Neural progenitor cell (in vitro differentiated cells): ENCODE measurements around the gene SEMA7A. TPM values are rescaled to one million over a fixed set of nuclear protein-coding genes. Genes with fewer than 3 reads are reported as not detected.
A peak's percentile ranks its signal among the peaks of the same experiment; 100 is the strongest.

Experiments used
- DNase-seq: peaks from one replicate; pipeline ENCODE4 v3.0.0-alpha.2; 2016; ENCODE audit warnings: low spot score
- H2AFZ ChIP-seq: fragments of 200-600 bp; sonication (generic); replicated peaks from 2 replicates; pipeline ENCODE4 v1.6.1; 2016; ENCODE audit warnings: antibody characterized with exemption
- H3F3A ChIP-seq: fragments of 200-600 bp; sonication (generic); 2 replicates; pipeline ENCODE4 v1.6.1; 2016; ENCODE audit warnings: antibody characterized with exemption, low read depth
- H3K27ac ChIP-seq: fragments of 200-600 bp; sonication (generic); 2 replicates; pipeline ENCODE4 v1.5.1; 2016; ENCODE audit warnings: mild to moderate bottlenecking
- H3K27me3 ChIP-seq: fragments of 200-600 bp; sonication (generic); 2 replicates; pipeline ENCODE4 v1.6.1; 2016; ENCODE audit warnings: mild to moderate bottlenecking, moderate library complexity
- H3K36me3 ChIP-seq: fragments of 200-600 bp; sonication (generic); 2 replicates; pipeline ENCODE4 v1.5.1; 2016
- H3K4me1 ChIP-seq: fragments of 200-600 bp; sonication (generic); 2 replicates; pipeline ENCODE4 v1.6.1; 2016; ENCODE audit warnings: mixed run types
- H3K4me2 ChIP-seq: fragments of 200-600 bp; sonication (generic); 2 replicates; pipeline ENCODE4 v1.6.1; 2016
- H3K4me3 ChIP-seq: fragments of 200-600 bp; sonication (generic); 2 replicates; pipeline ENCODE4 v1.5.1; 2016
- H3K79me2 ChIP-seq: fragments of 200-600 bp; sonication (generic); 2 replicates; pipeline ENCODE4 v1.6.1; 2016; ENCODE audit warnings: low read depth
- H3K9ac ChIP-seq: fragments of 200-600 bp; sonication (generic); 2 replicates; pipeline ENCODE4 v1.6.1; 2016
- H3K9me3 ChIP-seq: fragments of 200-600 bp; sonication (generic); 2 replicates; pipeline ENCODE4 v1.5.1; 2016; ENCODE audit warnings: low read depth
- H4K20me1 ChIP-seq: fragments of 200-600 bp; sonication (generic); 2 replicates; pipeline ENCODE4 v1.6.1; 2016; ENCODE audit warnings: low read depth
- H3K27ac Mint-ChIP-seq: 3 replicates; pipeline ENCODE4 v1.8.0; 2021; ENCODE audit warnings: mixed read lengths
- H3K27me3 Mint-ChIP-seq: 2 replicates; pipeline ENCODE4 v1.8.0; 2022; ENCODE audit warnings: low read depth, mild to moderate bottlenecking, inconsistent platforms, moderate library complexity, mixed read lengths; ENCODE audit not compliant: insufficient read depth
- H3K36me3 Mint-ChIP-seq: 3 replicates; pipeline ENCODE4 v1.8.0; 2021; ENCODE audit warnings: mixed read lengths
- H3K4me1 Mint-ChIP-seq: 3 replicates; pipeline ENCODE4 v1.8.0; 2021; ENCODE audit warnings: mixed read lengths
- H3K4me3 Mint-ChIP-seq: 3 replicates; pipeline ENCODE4 v1.8.0; 2021; ENCODE audit warnings: mild to moderate bottlenecking, moderate library complexity, mixed read lengths
- H3K9me3 Mint-ChIP-seq: 3 replicates; pipeline ENCODE4 v1.8.0; 2020; ENCODE audit warnings: mixed read lengths
- CTCF ChIP-seq: fragments of 200-600 bp; sonication (generic); IDR thresholded peaks from 2 replicates; pipeline ENCODE4 v1.5.1; 2017; ENCODE audit warnings: antibody characterized with exemption, mild to moderate bottlenecking
- EZH2 ChIP-seq: fragments of 200-600 bp; sonication (generic); IDR thresholded peaks from 2 replicates; pipeline ENCODE4 v1.6.1; 2017; ENCODE audit warnings: antibody characterized with exemption, mild to moderate bottlenecking, moderate library complexity
- EZH2phosphoT487 ChIP-seq: fragments of 200-600 bp; sonication (generic); IDR thresholded peaks from 2 replicates; pipeline ENCODE4 v1.6.1; 2017; ENCODE audit warnings: antibody characterized with exemption
- total RNA-seq: library from RNA; depleted of rRNA; stranded (reverse); fragments of >200 nt; gene quantifications from 2 replicates; pipeline ENCODE4 v1.2.3, GENCODE V29; 2015; ENCODE audit warnings: low replicate concordance

SEMA7A gene
- total RNA-seq, 1 donor from 2014 or later, result 3.5 TPM

- Mint-ChIP-seq H3K4me1 (peaks cover 23% of the 10 kb centered on the region), H3K36me3 (no peaks in the 10 kb centered on the region), H3K9me3 (no peaks in the 10 kb centered on the region), H3K27ac (no peak overlapping the region), H3K4me3 (peak overlapping the region; percentile 2), H3K27me3 (peaks cover 12% of the 10 kb centered on the region)
- Histone ChIP-seq H3K4me3 (no peak overlapping the region), H3K27me3 (peaks cover 25% of the 10 kb centered on the region), H3K4me1 (peaks cover 19% of the 10 kb centered on the region), H3K4me2 (no peak overlapping the region), H3K36me3 (no peaks in the 10 kb centered on the region), H3K79me2 (no peaks in the 10 kb centered on the region), H3K9ac (no peak overlapping the region), H3F3A (no peaks in the 10 kb centered on the region), H2AFZ (no peak overlapping the region), H4K20me1 (no peaks in the 10 kb centered on the region), H3K27ac (no peak overlapping the region), H3K9me3 (no peaks in the 10 kb centered on the region)
- TF ChIP-seq CTCF (no peak), EZH2phosphoT487 (no peak), EZH2 (no peak)
- DNase-seq, result no peak
Observed at GRCh38 chr15:74438206-74438605, 4.4 kb upstream of the SEMA7A start.

GRCh38 chr15:74434263-74435136 is 742 bp upstream of the SEMA7A start:
- H3K9me3 ChIP-seq, result no peaks in the 10 kb centered on the region
- peak overlapping the region; percentile 78 for H3K4me3 ChIP-seq
- no peaks in the 10 kb centered on the region for H3K36me3 ChIP-seq
- Mint-ChIP-seq H3K9me3 (no peaks in the 10 kb centered on the region), H3K4me3 (peak overlapping the region; percentile 84), H3K4me1 (peaks cover 30% of the 10 kb centered on the region), H3K27me3 (peaks cover 17% of the 10 kb centered on the region), H3K27ac (peak overlapping the region; percentile 66), H3K36me3 (no peaks in the 10 kb centered on the region)
- peaks cover 49% of the 10 kb centered on the region for H3K27me3 ChIP-seq
- peaks cover 8% of the 10 kb centered on the region for H3F3A ChIP-seq
- H3K27ac ChIP-seq, result no peak overlapping the region
- peaks cover 27% of the 10 kb centered on the region for H4K20me1 ChIP-seq
- H3K4me1 ChIP-seq, result peaks cover 13% of the 10 kb centered on the region
- DNase-seq, result peak; percentile 34
- peaks cover 4% of the 10 kb centered on the region for H3K79me2 ChIP-seq
- no peak overlapping the region for H3K9ac ChIP-seq
- H3K4me2 ChIP-seq, result peak overlapping the region; percentile 98
- peak overlapping the region; percentile 74 for H2AFZ ChIP-seq
- no peak for TF ChIP-seq CTCF
- TF ChIP-seq EZH2, result no peak
- TF ChIP-seq EZH2phosphoT487, result no peak

- Histone ChIP-seq H3K4me3 (peak overlapping the region; percentile 78), H3K36me3 (no peaks in the 10 kb centered on the region), H3K9me3 (no peaks in the 10 kb centered on the region), H3K79me2 (peaks cover 4% of the 10 kb centered on the region), H4K20me1 (peaks cover 32% of the 10 kb centered on the region), H2AFZ (peak overlapping the region; percentile 53), H3K27me3 (peaks cover 49% of the 10 kb centered on the region), H3K4me2 (peak overlapping the region; percentile 98), H3K27ac (no peak overlapping the region), H3K9ac (no peak overlapping the region), H3K4me1 (peaks cover 13% of the 10 kb centered on the region), H3F3A (peaks cover 8% of the 10 kb centered on the region)
- Mint-ChIP-seq H3K27me3 (peaks cover 14% of the 10 kb centered on the region), H3K36me3 (no peaks in the 10 kb centered on the region), H3K9me3 (no peaks in the 10 kb centered on the region), H3K4me1 (peaks cover 34% of the 10 kb centered on the region), H3K4me3 (peak overlapping the region; percentile 84), H3K27ac (no peak overlapping the region)
- DNase-seq, result peak; percentile 49
- TF ChIP-seq EZH2phosphoT487, result no peak
- TF ChIP-seq EZH2, result peak; percentile 69
- no peak for TF ChIP-seq CTCF
Observed at GRCh38 chr15:74432968-74433591, 678 bp downstream of the SEMA7A start.
